NCI-H524 (cell line): ENCODE data around the gene TBCC.

ENCODE experiments used
- DNase-seq, 2 experiments: peaks; one replicate each; lab custom pipeline; 2025; lab: John Stamatoyannopoulos, UW

TBCC gene

GRCh38 chr6:42771741-42772100 is 25.8 kb upstream of the TBCC start:
- DNase-seq: no peak

- no peak for DNase-seq
Measured at GRCh38 chr6:42769836-42770235, 23.9 kb upstream of the TBCC start.

- DNase-seq: no peak
Measured at GRCh38 chr6:42769051-42769450, 23.1 kb upstream of the TBCC start.

GRCh38 chr6:42766163-42766670 is 20.3 kb upstream of the TBCC start:
- no peak for DNase-seq

GRCh38 chr6:42764911-42765648 is 19.2 kb upstream of the TBCC start:
- DNase-seq: no peak

GRCh38 chr6:42762950-42763349 is 17.0 kb upstream of the TBCC start:
- DNase-seq: no peak

- DNase-seq: no peak
Measured at GRCh38 chr6:42762426-42762859, 16.5 kb upstream of the TBCC start.

GRCh38 chr6:42761287-42762067 is 15.6 kb upstream of the TBCC start:
- no peak for DNase-seq

GRCh38 chr6:42758756-42759430 is 13.0 kb upstream of the TBCC start:
- peak in 1 of 2 experiments; percentile 37 for DNase-seq

- no peak for DNase-seq
Measured at GRCh38 chr6:42756722-42757121, 10.8 kb upstream of the TBCC start.

GRCh38 chr6:42754759-42755158 is 8.9 kb upstream of the TBCC start:
- no peak for DNase-seq

GRCh38 chr6:42751055-42751454 is 5.2 kb upstream of the TBCC start:
- no peak for DNase-seq

GRCh38 chr6:42748203-42748898 is 2.4 kb upstream of the TBCC start:
- DNase-seq: no peak

GRCh38 chr6:42746463-42747391 is 824 bp upstream of the TBCC start:
- DNase-seq: peak; percentile 95 to 96

GRCh38 chr6:42745083-42745639 is 742 bp downstream of the TBCC start:
- peak; percentile 35 to 47 for DNase-seq

- DNase-seq: peak in 1 of 2 experiments; percentile 32
Measured at GRCh38 chr6:42744351-42744893, 1.5 kb downstream of the TBCC start.

- peak; percentile 92 to 99 for DNase-seq
Measured at GRCh38 chr6:42742116-42742894, 3.6 kb downstream of the TBCC start.

- DNase-seq: no peak
Measured at GRCh38 chr6:42740725-42741124, 5.2 kb downstream of the TBCC start.

GRCh38 chr6:42735976-42736375 is 9.9 kb downstream of the TBCC start:
- DNase-seq: no peak
